Muscle of leg (tissue), 11 donors: ENCODE results near the gene FAM200A. TPM values are rescaled to one million over a fixed set of nuclear protein-coding genes. Genes with fewer than 3 reads are reported as not detected.
"Not testable (repeated sequence)": the region's sequence is repeated elsewhere in the genome, so short reads cannot be mapped to it uniquely, and the experiment has no call there.

ENCODE experiments used
- DNase-seq: peaks from one replicate; pipeline ENCODE4 v3.0.0; 2013
- H3K27ac ChIP-seq: one replicate; pipeline ENCODE4 v1.5.1; 2013; ENCODE audit warnings: mild to moderate bottlenecking, low read length, control low read depth
- H3K27me3 ChIP-seq: one replicate; pipeline ENCODE4 v1.6.1; 2013; ENCODE audit warnings: low read length; ENCODE audit not compliant: control insufficient read depth, insufficient read depth
- H3K36me3 ChIP-seq: one replicate; pipeline ENCODE4 v1.6.1; 2013; ENCODE audit warnings: low read length; ENCODE audit not compliant: control insufficient read depth, insufficient read depth
- H3K4me1 ChIP-seq: one replicate; pipeline ENCODE4 v1.6.1; 2013; ENCODE audit warnings: low read length; ENCODE audit not compliant: control insufficient read depth, insufficient read depth
- H3K4me3 ChIP-seq: one replicate; pipeline ENCODE4 v1.5.1; 2013; ENCODE audit warnings: low read length, control low read depth
- H3K9me3 ChIP-seq: replicated peaks from 2 replicates; pipeline ENCODE4 v1.6.1; 2013; ENCODE audit warnings: low read depth, low read length; ENCODE audit not compliant: control insufficient read depth
- WGBS: methylation state at CpG from one replicate; pipeline ENCODE4 v1.1.5; 2013; ENCODE audit warnings: missing lambda C conversion rate; ENCODE audit not compliant: insufficient coverage; 5-methylcytosine and 5-hydroxymethylcytosine counted together
- polyA plus RNA-seq, 8 donors: library from polyadenylated mRNA; unstranded; fragments of 120-200 nt; gene quantifications; one replicate each; pipeline versions ENCODE4 v1.2.1 to v1.2.3, GENCODE V29; 2013; ENCODE audit warnings: inconsistent platforms in 1 of 8, low replicate concordance in 1 of 8; ENCODE audit not compliant: insufficient read length in 8 of 8, insufficient read depth in 1 of 8
- total RNA-seq: library from RNA; stranded (reverse); fragments of 120-200 nt; gene quantifications from one replicate; pipeline ENCODE4 v1.2.4, GENCODE V29; 2013

Gene FAM200A
- total and polyA plus RNA-seq, 9 donors, result 8.0 to 10.1 (median 8.9) TPM

- Histone ChIP-seq H3K4me3 (no peak overlapping the region), H3K9me3 (no peaks in the 10 kb centered on the region), H3K4me1 (peaks cover 15% of the 10 kb centered on the region), H3K36me3 (peaks cover 48% of the 10 kb centered on the region), H3K27ac (no peak overlapping the region), H3K27me3 (no peaks in the 10 kb centered on the region)
- 89% methylated on average over 3 of the region's 7 CpGs for WGBS
- DNase-seq, result no peak
Measured at GRCh38 chr7:99560834-99561736, 9.2 kb upstream of the FAM200A start.

- H3K4me1 ChIP-seq, result peaks cover 15% of the 10 kb centered on the region
- peak overlapping the region; percentile 74 for H3K4me3 ChIP-seq
- peak overlapping the region; percentile 99 for H3K27ac ChIP-seq
- 11% methylated on average over 13 of the region's 31 CpGs for WGBS
- DNase-seq, result no peak
- peaks cover 52% of the 10 kb centered on the region for H3K36me3 ChIP-seq
- no peaks in the 10 kb centered on the region for H3K9me3 ChIP-seq
- no peaks in the 10 kb centered on the region for H3K27me3 ChIP-seq
Measured at GRCh38 chr7:99559175-99559915, 7.4 kb upstream of the FAM200A start.

- WGBS, result 0% methylated on average over 63 of the region's 73 CpGs
- Histone ChIP-seq H3K27me3 (no peaks in the 10 kb centered on the region), H3K4me1 (peaks cover 15% of the 10 kb centered on the region), H3K9me3 (no peaks in the 10 kb centered on the region), H3K36me3 (peaks cover 50% of the 10 kb centered on the region), H3K27ac (peak within 1 kb of the TSS; percentile 99), H3K4me3 (peak within 1 kb of the TSS; percentile 74)
- peak; percentile 97 for DNase-seq
Measured at GRCh38 chr7:99558306-99559174, 6.6 kb upstream of the FAM200A start, which contains the start of gene ZNF655. TSS of gene ZNF655 (plus strand) at chr7:99558642. CDS start at chr7:99560560, 1,918 bp downstream.

GRCh38 chr7:99557940-99558305, 6.0 kb upstream of the FAM200A start:
- H3K4me1 ChIP-seq, result peaks cover 15% of the 10 kb centered on the region

GRCh38 chr7:99557196-99557607, 5.3 kb upstream of the FAM200A start:
- no peak overlapping the region for H3K27ac ChIP-seq
- H3K9me3 ChIP-seq, result no peaks in the 10 kb centered on the region
- DNase-seq, result no peak
- H3K36me3 ChIP-seq, result peaks cover 43% of the 10 kb centered on the region
- H3K4me1 ChIP-seq, result peaks cover 15% of the 10 kb centered on the region
- H3K27me3 ChIP-seq, result no peaks in the 10 kb centered on the region
- H3K4me3 ChIP-seq, result peak overlapping the region; percentile 74
- WGBS, result no CpG with 5 or more reads among the region's 4 CpGs

More at GRCh38 chr7:99557940-99558305, 6.0 kb upstream of the FAM200A start:
- Histone ChIP-seq H3K27me3 (no peaks in the 10 kb centered on the region), H3K4me3 (peak overlapping the region; percentile 74), H3K27ac (peak overlapping the region; percentile 99), H3K36me3 (peaks cover 50% of the 10 kb centered on the region), H3K9me3 (no peaks in the 10 kb centered on the region)
- WGBS, result 0% methylated on average over 13 of the region's 17 CpGs
- no peak for DNase-seq

GRCh38 chr7:99554939-99555338, 3.0 kb upstream of the FAM200A start:
- Histone ChIP-seq H3K9me3 (peaks cover 2% of the 10 kb centered on the region), H3K36me3 (peaks cover 25% of the 10 kb centered on the region), H3K27ac (no peak overlapping the region), H3K4me1 (peaks cover 16% of the 10 kb centered on the region), H3K27me3 (no peaks in the 10 kb centered on the region), H3K4me3 (no peak overlapping the region)
- DNase-seq, result no peak
- WGBS, result no CpG with 5 or more reads among the region's 2 CpGs

- DNase-seq, result no peak
- no peaks in the 10 kb centered on the region for H3K27me3 ChIP-seq
- H3K9me3 ChIP-seq, result peaks cover 7% of the 10 kb centered on the region
- H3K36me3 ChIP-seq, result peaks cover 29% of the 10 kb centered on the region
- H3K4me3 ChIP-seq, result no peak overlapping the region
- peaks cover 11% of the 10 kb centered on the region for H3K4me1 ChIP-seq
- 89% methylated on average over 2 of the region's 4 CpGs for WGBS
- H3K27ac ChIP-seq, result no peak overlapping the region
Measured at GRCh38 chr7:99553039-99553438, 1.1 kb upstream of the FAM200A start.

GRCh38 chr7:99551334-99551733, 580 bp downstream of the FAM200A start:
- Histone ChIP-seq H3K9me3 (peaks cover 13% of the 10 kb centered on the region), H3K4me3 (peak overlapping the region; percentile 77), H3K27me3 (no peaks in the 10 kb centered on the region), H3K27ac (peak overlapping the region; percentile 79), H3K36me3 (peaks cover 28% of the 10 kb centered on the region), H3K4me1 (peaks cover 5% of the 10 kb centered on the region)
- no peak for DNase-seq
- 4% methylated on average over 5 of the region's 15 CpGs for WGBS

GRCh38 chr7:99549545-99549944, 2.4 kb downstream of the FAM200A start:
- no CpG with 5 or more reads among the region's 2 CpGs for WGBS
- H3K27me3 ChIP-seq, H3K27ac ChIP-seq, DNase-seq, H3K4me1 ChIP-seq, H3K4me3 ChIP-seq: not testable (repeated sequence)
- H3K9me3 ChIP-seq, result peaks cover 18% of the 10 kb centered on the region
- H3K36me3 ChIP-seq, result peaks cover 19% of the 10 kb centered on the region
